Measurements from ENCODE around the gene ARID1B.

ARID1B gene

DNA sequence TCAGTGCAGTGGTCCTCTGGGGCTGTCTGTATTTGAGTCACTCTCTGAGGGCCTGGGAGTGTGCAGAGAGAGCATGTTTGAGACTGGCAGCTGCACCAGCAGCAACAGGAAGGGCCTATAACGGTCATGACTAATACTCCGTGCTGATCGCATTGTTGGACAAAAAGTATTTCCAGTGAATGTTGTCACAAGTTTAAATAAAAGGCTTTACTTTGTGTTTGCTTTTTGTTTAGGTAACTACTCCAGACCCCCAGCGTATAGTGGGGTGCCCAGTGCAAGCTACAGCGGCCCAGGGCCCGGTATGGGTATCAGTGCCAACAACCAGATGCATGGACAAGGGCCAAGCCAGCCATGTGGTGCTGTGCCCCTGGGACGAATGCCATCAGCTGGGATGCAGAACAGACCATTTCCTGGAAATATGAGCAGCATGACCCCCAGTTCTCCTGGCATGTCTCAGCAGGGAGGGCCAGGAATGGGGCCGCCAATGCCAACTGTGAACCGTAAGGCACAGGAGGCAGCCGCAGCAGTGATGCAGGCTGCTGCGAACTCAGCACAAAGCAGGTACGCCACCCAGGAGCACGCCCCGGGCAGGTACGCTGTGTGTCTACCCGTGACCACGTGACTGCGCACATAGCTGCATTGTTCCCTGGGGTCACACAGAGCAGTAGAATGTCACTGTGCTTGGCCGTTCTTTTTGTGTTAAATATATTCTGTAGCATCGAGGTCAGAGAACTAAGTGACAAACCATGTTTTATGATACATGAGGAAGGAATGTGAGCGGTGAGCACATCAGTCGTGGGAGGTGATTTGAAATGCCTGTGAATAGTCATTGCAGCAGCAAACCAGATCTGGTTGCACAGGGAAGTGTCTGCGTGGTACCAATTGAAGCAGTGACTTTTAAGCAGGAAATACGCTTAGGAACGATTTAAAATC, 371.5 kb downstream of the ARID1B start:
- H3K27ac ChIP-seq (ENCODE audit: low read depth, low read length, poor library complexity, severe bottlenecking) = no peak overlapping the region
- H3K9me2 ChIP-seq (ENCODE audit: low read depth, low read length) = no peaks in the 10 kb centered on the region
- H3K9me3 ChIP-seq (ENCODE audit: low read length) = no peaks in the 10 kb centered on the region
- no peak overlapping the region for H2AFZ ChIP-seq (ENCODE audit: low read length)
- H3F3A ChIP-seq (ENCODE audit: insufficient read depth, low read length) = no peaks in the 10 kb centered on the region; the same call in 1 of the 2 replicates
- TF ChIP-seq, protein P1, sequence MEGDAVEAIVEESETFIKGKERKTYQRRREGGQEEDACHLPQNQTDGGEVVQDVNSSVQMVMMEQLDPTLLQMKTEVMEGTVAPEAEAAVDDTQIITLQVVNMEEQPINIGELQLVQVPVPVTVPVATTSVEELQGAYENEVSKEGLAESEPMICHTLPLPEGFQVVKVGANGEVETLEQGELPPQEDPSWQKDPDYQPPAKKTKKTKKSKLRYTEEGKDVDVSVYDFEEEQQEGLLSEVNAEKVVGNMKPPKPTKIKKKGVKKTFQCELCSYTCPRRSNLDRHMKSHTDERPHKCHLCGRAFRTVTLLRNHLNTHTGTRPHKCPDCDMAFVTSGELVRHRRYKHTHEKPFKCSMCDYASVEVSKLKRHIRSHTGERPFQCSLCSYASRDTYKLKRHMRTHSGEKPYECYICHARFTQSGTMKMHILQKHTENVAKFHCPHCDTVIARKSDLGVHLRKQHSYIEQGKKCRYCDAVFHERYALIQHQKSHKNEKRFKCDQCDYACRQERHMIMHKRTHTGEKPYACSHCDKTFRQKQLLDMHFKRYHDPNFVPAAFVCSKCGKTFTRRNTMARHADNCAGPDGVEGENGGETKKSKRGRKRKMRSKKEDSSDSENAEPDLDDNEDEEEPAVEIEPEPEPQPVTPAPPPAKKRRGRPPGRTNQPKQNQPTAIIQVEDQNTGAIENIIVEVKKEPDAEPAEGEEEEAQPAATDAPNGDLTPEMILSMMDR (IDR thresholded peaks at IDR 0.05; ENCODE audit: low read length) = no peak
- TF ChIP-seq EZH2 (IDR thresholded peaks at IDR 0.05; ENCODE audit: borderline replicate concordance, low read length) = no peak
- no peaks in the 10 kb centered on the region for H4K20me1 ChIP-seq (ENCODE audit: insufficient read depth, low read length)
- no peaks in the 10 kb centered on the region for H3K4me1 ChIP-seq (ENCODE audit: insufficient read depth, low read length, severe bottlenecking)
- no peak overlapping the region for H3K9ac ChIP-seq (ENCODE audit: low read length)
- H3K27me3 ChIP-seq (ENCODE audit: insufficient read depth, low read length) = no peaks in the 10 kb centered on the region
- no peak overlapping the region for H3K4me3 ChIP-seq (ENCODE audit: low read depth, low read length, poor library complexity, severe bottlenecking)
- H3K36me3 ChIP-seq (ENCODE audit: insufficient read depth, low read length) = peaks cover 45% of the 10 kb centered on the region
- no peak overlapping the region for H3K4me2 ChIP-seq (ENCODE audit: low read length)
- H3K79me2 ChIP-seq (ENCODE audit: insufficient read depth, low read length) = no peaks in the 10 kb centered on the region

GRCh38 chr6:157150076-157150475, 372.9 kb downstream of the ARID1B start:
- Histone ChIP-seq H3K79me2 (ENCODE audit: insufficient read depth, low read length) (no peaks in the 10 kb centered on the region), H3K4me1 (ENCODE audit: insufficient read depth, low read length, severe bottlenecking) (no peaks in the 10 kb centered on the region), H3K9me3 (ENCODE audit: low read length) (no peaks in the 10 kb centered on the region), H4K20me1 (ENCODE audit: insufficient read depth, low read length) (no peaks in the 10 kb centered on the region), H3F3A (ENCODE audit: insufficient read depth, low read length) (no peaks in the 10 kb centered on the region; the same call in 1 of the 2 replicates), H3K27me3 (ENCODE audit: insufficient read depth, low read length) (no peaks in the 10 kb centered on the region), H2AFZ (ENCODE audit: low read length) (no peak overlapping the region), H3K27ac (ENCODE audit: low read depth, low read length, poor library complexity, severe bottlenecking) (no peak overlapping the region), H3K4me3 (ENCODE audit: low read depth, low read length, poor library complexity, severe bottlenecking) (no peak overlapping the region), H3K9ac (ENCODE audit: low read length) (no peak overlapping the region), H3K4me2 (ENCODE audit: low read length) (no peak overlapping the region), H3K36me3 (ENCODE audit: insufficient read depth, low read length) (peaks cover 46% of the 10 kb centered on the region), H3K9me2 (ENCODE audit: low read depth, low read length) (no peaks in the 10 kb centered on the region)
- TF ChIP-seq EZH2 (IDR thresholded peaks at IDR 0.05; ENCODE audit: borderline replicate concordance, low read length) = no peak
- TF ChIP-seq, protein P1 (IDR thresholded peaks at IDR 0.05; ENCODE audit: low read length) = no peak

GRCh38 chr6:157151029-157151428, 373.9 kb downstream of the ARID1B start:
- Histone ChIP-seq H3K9ac (ENCODE audit: low read length) (no peak overlapping the region), H3K9me2 (ENCODE audit: low read depth, low read length) (no peaks in the 10 kb centered on the region), H3K36me3 (ENCODE audit: insufficient read depth, low read length) (peaks cover 46% of the 10 kb centered on the region), H3K79me2 (ENCODE audit: insufficient read depth, low read length) (no peaks in the 10 kb centered on the region), H3K27ac (ENCODE audit: low read depth, low read length, poor library complexity, severe bottlenecking) (no peak overlapping the region), H3K4me1 (ENCODE audit: insufficient read depth, low read length, severe bottlenecking) (no peaks in the 10 kb centered on the region), H3K4me3 (ENCODE audit: low read depth, low read length, poor library complexity, severe bottlenecking) (no peak overlapping the region), H3K9me3 (ENCODE audit: low read length) (no peaks in the 10 kb centered on the region), H3K27me3 (ENCODE audit: insufficient read depth, low read length) (no peaks in the 10 kb centered on the region), H3F3A (ENCODE audit: insufficient read depth, low read length) (no peaks in the 10 kb centered on the region; the same call in 1 of the 2 replicates), H3K4me2 (ENCODE audit: low read length) (no peak overlapping the region), H2AFZ (ENCODE audit: low read length) (no peak overlapping the region), H4K20me1 (ENCODE audit: insufficient read depth, low read length) (no peaks in the 10 kb centered on the region)
- TF ChIP-seq EZH2 (IDR thresholded peaks at IDR 0.05; ENCODE audit: borderline replicate concordance, low read length) = no peak
- TF ChIP-seq, protein P1 (IDR thresholded peaks at IDR 0.05; ENCODE audit: low read length) = no peak

Measured in OCI-LY1 (cell line).